ENCODE results near the gene GTSF1L. TPM values are rescaled to one million over a fixed set of nuclear protein-coding genes. Genes with fewer than 3 reads are reported as not detected.

The GTSF1L gene
- total RNA-seq, 2 donors from 2014 or later, result not detected

DNA sequence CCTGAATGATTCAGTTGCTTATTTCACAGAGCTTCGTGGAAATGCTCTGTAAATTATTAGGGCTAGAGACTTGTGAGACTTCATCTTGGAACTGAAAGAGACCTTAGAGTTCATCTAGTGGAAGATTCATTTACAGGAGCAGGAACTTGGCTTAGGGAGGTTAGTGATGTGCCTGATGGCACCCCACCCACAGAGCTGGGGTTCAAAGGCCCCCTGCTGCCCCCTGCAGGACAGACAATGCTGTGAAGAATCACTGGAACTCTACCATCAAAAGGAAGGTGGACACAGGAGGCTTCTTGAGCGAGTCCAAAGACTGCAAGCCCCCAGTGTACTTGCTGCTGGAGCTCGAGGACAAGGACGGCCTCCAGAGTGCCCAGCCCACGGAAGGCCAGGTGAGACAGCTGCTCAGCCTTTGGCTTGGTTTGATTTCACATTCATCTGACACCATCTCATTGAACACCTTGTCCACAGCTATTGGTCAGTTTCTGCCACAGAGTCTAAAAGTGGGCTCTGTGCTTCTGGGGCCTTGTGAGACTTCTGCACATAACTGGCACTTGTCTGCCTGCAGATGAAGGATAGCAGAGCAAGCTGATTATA lies 34.8 kb downstream of the GTSF1L start:
- no peak overlapping the region for H3K4me3 ChIP-seq
- peak; percentile 75 for DNase-seq
- H3K27ac ChIP-seq, result no peak overlapping the region
- intact Hi-C loops (cut with DNase I), result loop anchor here (2.0 kb wide), 1 partner anchor 153 kb away; no protein-coding TSS in a partner anchor
- H3K9me3 ChIP-seq, result no peaks in the 10 kb centered on the region
- peak; percentile 56 for TF ChIP-seq CTCF (IDR thresholded peaks at IDR 0.05)
- H3K27me3 ChIP-seq, result no peaks in the 10 kb centered on the region
- no peaks in the 10 kb centered on the region for H3K36me3 ChIP-seq
- H3K4me1 ChIP-seq, result no peaks in the 10 kb centered on the region
- no peak overlapping the region for H3K9ac ChIP-seq (ENCODE audit: low read depth in 2 of 2, low read length in 2 of 2)

DNA sequence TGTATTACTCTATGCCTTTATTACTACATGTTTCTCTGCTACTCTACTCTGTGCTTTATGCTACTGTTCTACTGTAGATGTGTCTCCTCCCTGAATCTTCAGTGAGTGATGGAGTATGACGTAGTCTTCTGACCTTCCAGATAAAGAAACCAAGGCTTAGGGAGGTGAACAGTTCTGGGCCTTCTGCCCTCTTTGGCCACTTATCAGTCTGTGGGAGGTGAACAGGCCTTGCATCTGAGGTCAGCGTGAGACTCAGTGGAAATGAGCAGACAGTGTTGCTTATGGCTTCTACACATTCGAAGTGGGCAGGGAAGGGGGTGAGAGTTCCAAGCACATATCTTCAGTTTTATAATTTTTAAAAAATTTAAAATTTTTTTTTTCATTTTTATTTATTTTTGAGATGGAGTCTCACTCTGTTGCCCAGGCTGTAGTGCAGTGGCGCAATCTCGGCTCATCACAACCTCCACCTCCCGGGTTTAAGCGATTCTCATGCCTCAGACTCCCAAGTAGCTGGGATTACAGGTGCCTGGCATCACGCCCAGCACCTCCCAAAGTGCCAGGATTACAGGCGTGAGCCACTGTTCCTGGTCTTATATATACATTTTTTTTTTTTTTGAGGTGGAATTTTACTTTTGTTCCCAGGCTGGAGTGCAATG lies 35.7 kb downstream of the GTSF1L start:
- Histone ChIP-seq H3K4me1 (no peaks in the 10 kb centered on the region), H3K27me3 (no peaks in the 10 kb centered on the region), H3K36me3 (no peaks in the 10 kb centered on the region), H3K9me3 (no peaks in the 10 kb centered on the region), H3K9ac (ENCODE audit: low read depth in 2 of 2, low read length in 2 of 2) (no peak overlapping the region), H3K4me3 (no peak overlapping the region), H3K27ac (no peak overlapping the region)
- TF ChIP-seq CTCF (IDR thresholded peaks at IDR 0.05), result no peak
- intact Hi-C loops (cut with DNase I), result no loop called here
- no peak for DNase-seq

DNA sequence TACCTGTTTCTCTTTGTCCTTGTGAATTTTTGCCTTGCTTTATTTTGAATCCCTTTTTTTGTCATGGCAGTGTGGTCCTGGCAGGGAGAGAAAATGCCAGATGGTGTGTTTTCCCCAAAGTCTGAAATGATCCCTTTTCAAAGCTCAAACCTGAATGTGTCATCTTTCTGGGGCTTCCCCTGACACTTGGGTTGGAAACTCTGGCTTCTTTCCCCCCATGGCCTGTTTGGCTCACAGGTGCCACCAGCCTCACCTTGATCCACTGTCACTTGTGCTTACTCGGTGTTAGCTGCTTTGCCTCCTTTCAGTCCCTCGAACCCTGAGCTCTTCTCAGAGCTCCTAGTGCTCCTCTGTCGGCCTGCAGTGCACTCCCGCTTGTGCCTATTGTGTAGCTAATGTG lies 37.6 kb downstream of the GTSF1L start:
- no peak overlapping the region for H3K4me3 ChIP-seq
- no peaks in the 10 kb centered on the region for H3K36me3 ChIP-seq
- TF ChIP-seq CTCF (IDR thresholded peaks at IDR 0.05), result no peak
- no peak for DNase-seq
- no peak overlapping the region for H3K9ac ChIP-seq (ENCODE audit: low read depth in 2 of 2, low read length in 2 of 2)
- H3K27me3 ChIP-seq, result no peaks in the 10 kb centered on the region
- intact Hi-C loops (cut with DNase I), result no loop called here
- no peaks in the 10 kb centered on the region for H3K4me1 ChIP-seq
- H3K9me3 ChIP-seq, result no peaks in the 10 kb centered on the region
- no peak overlapping the region for H3K27ac ChIP-seq

DNA sequence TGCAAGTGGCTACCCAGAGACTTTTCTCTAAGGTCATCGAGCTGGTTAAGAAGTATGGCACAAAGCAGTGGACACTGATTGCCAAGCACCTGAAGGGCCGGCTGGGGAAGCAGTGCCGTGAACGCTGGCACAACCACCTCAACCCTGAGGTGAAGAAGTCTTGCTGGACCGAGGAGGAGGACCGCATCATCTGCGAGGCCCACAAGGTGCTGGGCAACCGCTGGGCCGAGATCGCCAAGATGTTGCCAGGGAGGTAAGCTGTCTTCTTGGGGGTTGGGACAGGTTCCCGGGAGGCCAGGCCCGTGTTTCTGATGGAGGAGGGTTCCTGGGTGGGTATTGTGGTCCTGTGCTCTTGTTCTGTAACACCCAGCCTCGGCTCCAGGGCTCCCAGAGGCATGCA lies 40.0 kb downstream of the GTSF1L start:
- H3K9me3 ChIP-seq, result no peaks in the 10 kb centered on the region
- no peak for DNase-seq
- no peak overlapping the region for H3K4me3 ChIP-seq
- intact Hi-C loops (cut with DNase I), result no loop called here
- H3K27ac ChIP-seq, result no peak overlapping the region
- H3K36me3 ChIP-seq, result no peaks in the 10 kb centered on the region
- H3K9ac ChIP-seq (ENCODE audit: low read depth in 2 of 2, low read length in 2 of 2), result no peak overlapping the region
- TF ChIP-seq CTCF (IDR thresholded peaks at IDR 0.05), result no peak
- H3K27me3 ChIP-seq, result no peaks in the 10 kb centered on the region
- no peaks in the 10 kb centered on the region for H3K4me1 ChIP-seq

DNA sequence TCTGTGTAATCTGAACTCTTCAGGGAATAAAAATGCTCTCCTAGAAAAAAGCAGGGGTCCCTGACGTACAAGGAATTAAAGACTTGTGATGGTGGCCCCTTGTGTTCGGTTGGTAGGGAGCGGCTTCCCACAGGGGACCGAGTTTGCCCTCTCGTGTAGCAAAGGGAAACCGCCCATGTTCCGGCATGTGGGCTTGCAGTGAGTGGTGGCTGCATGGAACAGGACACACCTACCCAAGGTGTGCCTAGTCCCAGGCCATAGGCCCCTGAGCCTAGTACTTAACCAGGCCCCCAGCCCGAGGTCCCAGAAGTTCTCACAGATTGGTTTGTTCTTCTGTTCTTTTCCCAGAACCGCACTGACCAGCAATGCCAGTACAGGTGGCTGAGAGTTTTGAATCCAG lies 44.4 kb downstream of the GTSF1L start:
- TF ChIP-seq CTCF (IDR thresholded peaks at IDR 0.05), result no peak
- H3K9ac ChIP-seq (ENCODE audit: low read depth in 2 of 2, low read length in 2 of 2), result no peak overlapping the region
- no peaks in the 10 kb centered on the region for H3K9me3 ChIP-seq
- no peak for DNase-seq
- H3K36me3 ChIP-seq, result no peaks in the 10 kb centered on the region
- H3K4me1 ChIP-seq, result no peaks in the 10 kb centered on the region
- H3K4me3 ChIP-seq, result no peak overlapping the region
- H3K27ac ChIP-seq, result no peak overlapping the region
- no peaks in the 10 kb centered on the region for H3K27me3 ChIP-seq
- intact Hi-C loops (cut with DNase I), result no loop called here

Data from colonic mucosa (tissue), 4 donors.